ENCODE data around the gene LYSMD2. TPM values are rescaled to one million over a fixed set of nuclear protein-coding genes. Genes with fewer than 3 reads are reported as not detected.

Gene LYSMD2
- total RNA-seq, 2 donors from 2014 or later = 7.6 to 8.5 TPM

- H3K27me3 ChIP-seq = no peaks in the 10 kb centered on the region
- H3K27ac ChIP-seq = no peak overlapping the region
- no peaks in the 10 kb centered on the region for H3K9me3 ChIP-seq
- TF ChIP-seq CTCF (IDR thresholded peaks at IDR 0.05) = no peak
- H3K4me3 ChIP-seq = no peak overlapping the region
- no peak for DNase-seq (ENCODE audit: low spot score)
- H3K4me1 ChIP-seq = no peaks in the 10 kb centered on the region
- no peaks in the 10 kb centered on the region for H3K36me3 ChIP-seq
Observed at GRCh38 chr15:51714162-51714561, 23.3 kb downstream of the LYSMD2 start.

GRCh38 chr15:51709031-51709430, 28.4 kb downstream of the LYSMD2 start:
- TF ChIP-seq CTCF (IDR thresholded peaks at IDR 0.05) = no peak
- DNase-seq (ENCODE audit: low spot score) = no peak
- Histone ChIP-seq H3K4me1 (no peaks in the 10 kb centered on the region), H3K27me3 (no peaks in the 10 kb centered on the region), H3K4me3 (no peak overlapping the region), H3K36me3 (no peaks in the 10 kb centered on the region), H3K27ac (no peak overlapping the region), H3K9me3 (no peaks in the 10 kb centered on the region)

GRCh38 chr15:51708013-51708412, 29.4 kb downstream of the LYSMD2 start:
- Histone ChIP-seq H3K36me3 (no peaks in the 10 kb centered on the region), H3K4me1 (no peaks in the 10 kb centered on the region), H3K4me3 (no peak overlapping the region), H3K27me3 (no peaks in the 10 kb centered on the region), H3K27ac (peak overlapping the region in 1 of 2 donors; percentile 26), H3K9me3 (no peaks in the 10 kb centered on the region)
- DNase-seq (ENCODE audit: low spot score) = no peak
- no peak for TF ChIP-seq CTCF (IDR thresholded peaks at IDR 0.05)

GRCh38 chr15:51706926-51707608, 30.4 kb downstream of the LYSMD2 start:
- H3K36me3 ChIP-seq = no peaks in the 10 kb centered on the region
- H3K4me1 ChIP-seq = no peaks in the 10 kb centered on the region
- H3K9me3 ChIP-seq = no peaks in the 10 kb centered on the region
- peak overlapping the region; percentile 4 to 26 for H3K27ac ChIP-seq
- H3K4me3 ChIP-seq = no peak overlapping the region
- no peak for DNase-seq (ENCODE audit: low spot score)
- H3K27me3 ChIP-seq = no peaks in the 10 kb centered on the region
- TF ChIP-seq CTCF (IDR thresholded peaks at IDR 0.05) = no peak

GRCh38 chr15:51706291-51706690, 31.2 kb downstream of the LYSMD2 start:
- Histone ChIP-seq H3K27ac (no peak overlapping the region), H3K4me1 (no peaks in the 10 kb centered on the region), H3K4me3 (no peak overlapping the region), H3K27me3 (no peaks in the 10 kb centered on the region), H3K36me3 (no peaks in the 10 kb centered on the region), H3K9me3 (no peaks in the 10 kb centered on the region)
- no peak for DNase-seq (ENCODE audit: low spot score)
- no peak for TF ChIP-seq CTCF (IDR thresholded peaks at IDR 0.05)

GRCh38 chr15:51702710-51703109, 34.7 kb downstream of the LYSMD2 start:
- DNase-seq (ENCODE audit: low spot score) = no peak
- TF ChIP-seq CTCF (IDR thresholded peaks at IDR 0.05) = no peak

More at GRCh38 chr15:51702710-51703109, 34.7 kb downstream of the LYSMD2 start:
- H3K4me1 ChIP-seq = no peaks in the 10 kb centered on the region
- no peak overlapping the region for H3K27ac ChIP-seq
- no peaks in the 10 kb centered on the region for H3K9me3 ChIP-seq
- no peaks in the 10 kb centered on the region for H3K36me3 ChIP-seq
- H3K4me3 ChIP-seq = no peak overlapping the region
- H3K27me3 ChIP-seq = no peaks in the 10 kb centered on the region

Measured in right atrium auricular region (tissue), 2 donors.